Fibroblast of skin of right quadriceps (primary cell): ENCODE results near the gene BCL7C.
"Not testable (repeated sequence)": the region's sequence is repeated elsewhere in the genome, so short reads cannot be mapped to it uniquely, and the experiment has no call there.

Experiments used
- DNase-seq: peaks from one replicate; pipeline ENCODE4 v3.0.0-alpha.2; 2013

The BCL7C gene

GRCh38 chr16:30894540-30895368 is 877 bp upstream of the BCL7C start:
- no peak for DNase-seq

GRCh38 chr16:30893417-30893743 is 497 bp downstream of the BCL7C start:
- DNase-seq, result no peak

- DNase-seq, result no peak
Measured at GRCh38 chr16:30892670-30893416, 1.0 kb downstream of the BCL7C start.

- DNase-seq, result not testable (repeated sequence)
Measured at GRCh38 chr16:30891043-30891823, 2.6 kb downstream of the BCL7C start.

- DNase-seq, result no peak
Measured at GRCh38 chr16:30889721-30890120, 4.2 kb downstream of the BCL7C start.

GRCh38 chr16:30888856-30889499 is 4.9 kb downstream of the BCL7C start:
- DNase-seq, result no peak

- DNase-seq, result no peak
Measured at GRCh38 chr16:30887927-30888326, 6.0 kb downstream of the BCL7C start.

GRCh38 chr16:30886145-30886544 is 7.7 kb downstream of the BCL7C start:
- DNase-seq, result no peak

GRCh38 chr16:30885196-30885595 is 8.7 kb downstream of the BCL7C start:
- DNase-seq, result no peak

GRCh38 chr16:30884760-30885159 is 9.1 kb downstream of the BCL7C start:
- no peak for DNase-seq

GRCh38 chr16:30882429-30883310 is 11.2 kb downstream of the BCL7C start:
- DNase-seq, result no peak

GRCh38 chr16:30876867-30877266 is 17.0 kb downstream of the BCL7C start:
- no peak for DNase-seq

- no peak for DNase-seq
Measured at GRCh38 chr16:30875871-30876801, 17.7 kb downstream of the BCL7C start.

GRCh38 chr16:30874821-30875717 is 18.8 kb downstream of the BCL7C start:
- peak; percentile 88 for DNase-seq

GRCh38 chr16:30874244-30874820 is 19.5 kb downstream of the BCL7C start:
- DNase-seq, result no peak

- no peak for DNase-seq
Measured at GRCh38 chr16:30870904-30871303, 23.0 kb downstream of the BCL7C start.

GRCh38 chr16:30867747-30868146 is 26.1 kb downstream of the BCL7C start:
- DNase-seq, result no peak

- no peak for DNase-seq
Measured at GRCh38 chr16:30866031-30866430, 27.8 kb downstream of the BCL7C start.

- not testable (repeated sequence) for DNase-seq
Measured at GRCh38 chr16:30863178-30863577, 30.7 kb downstream of the BCL7C start.
